ENCODE results near the gene MAOA. TPM values are rescaled to one million over a fixed set of nuclear protein-coding genes. Genes with fewer than 3 reads are reported as not detected.
A peak's percentile ranks its signal among the peaks of the same experiment; 100 is the strongest.

Gene MAOA
- total RNA-seq, 1 donor from 2014 or later, result 7.5 TPM

DNA sequence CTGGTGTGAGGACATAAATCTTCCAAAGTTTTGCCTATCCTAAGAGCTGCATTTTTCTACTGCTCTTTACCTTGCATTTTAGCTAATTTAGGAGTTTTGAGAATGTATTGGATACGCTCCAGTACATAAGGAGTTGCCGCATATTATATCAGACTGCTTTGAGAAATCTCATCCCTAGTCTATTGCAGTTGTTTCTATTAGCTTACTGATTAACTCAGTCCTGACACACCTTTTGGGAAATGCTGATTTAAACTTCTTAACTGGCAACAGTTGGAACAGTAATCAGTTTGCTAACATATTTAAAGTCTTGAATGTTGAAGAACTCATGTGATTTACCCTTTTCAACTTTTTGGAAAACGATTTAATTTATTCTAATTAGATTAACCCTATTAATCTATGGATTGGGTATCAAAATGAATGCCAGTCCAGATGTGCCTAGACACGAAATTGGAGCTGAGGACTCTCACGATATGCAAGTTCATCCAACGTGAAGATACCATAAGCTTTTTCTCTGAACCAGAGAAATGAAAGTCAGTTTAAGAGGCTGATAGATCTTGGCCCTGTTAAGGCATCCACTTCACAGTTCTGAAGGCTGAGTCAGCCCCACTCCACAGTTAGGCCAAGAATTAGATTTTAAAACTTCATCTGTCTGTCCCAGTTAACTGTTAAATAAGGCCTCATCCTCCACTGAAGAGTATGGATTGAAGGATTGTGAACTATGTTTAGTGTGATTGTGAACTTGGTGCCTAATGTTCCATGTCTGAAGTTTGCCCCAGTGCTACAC, 90.0 kb downstream of the MAOA start:
- DNase-seq (ENCODE audit: extremely low read depth, low read depth, low spot score), result no peak

DNA sequence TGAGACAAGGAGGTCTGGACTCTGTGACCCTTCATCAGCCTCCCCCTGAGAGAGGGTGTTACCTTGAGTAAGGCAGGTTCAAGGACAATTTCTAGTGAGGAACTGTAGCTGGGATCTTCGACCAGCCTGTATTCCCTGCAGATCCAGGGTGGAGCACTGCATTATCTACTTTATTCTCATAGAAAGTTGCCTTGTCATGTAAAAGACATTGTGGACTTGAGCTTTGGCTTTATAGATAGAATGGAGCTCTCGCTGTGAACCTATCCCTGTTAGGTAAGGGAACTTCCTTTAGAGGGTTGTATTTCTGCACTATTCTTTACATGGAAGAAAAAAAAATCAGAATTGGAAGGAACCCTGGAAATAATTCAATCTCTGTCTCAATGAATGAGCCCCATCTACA, 91.4 kb downstream of the MAOA start:
- DNase-seq (ENCODE audit: extremely low read depth, low read depth, low spot score), result no peak

DNA sequence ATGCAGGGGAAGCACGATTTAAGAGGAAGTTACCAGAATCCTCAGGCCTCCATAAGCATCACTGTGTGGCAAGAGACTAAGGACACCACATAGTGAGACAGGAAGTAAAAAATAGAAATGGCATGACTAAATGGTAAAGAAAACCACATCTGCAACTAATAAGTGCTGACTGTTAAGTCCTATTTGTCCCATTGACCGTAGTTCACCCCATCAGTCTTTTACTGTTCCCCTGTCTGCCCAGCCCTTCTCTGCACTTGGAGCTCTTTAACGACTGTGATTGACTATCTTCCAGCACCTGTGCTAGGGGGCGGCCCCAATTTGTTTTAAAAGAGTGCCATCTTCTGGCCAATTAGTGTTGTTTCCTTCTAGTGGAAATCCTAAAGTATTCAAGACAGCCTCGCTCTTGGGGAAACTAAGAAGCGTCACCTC, 94.2 kb downstream of the MAOA start:
- DNase-seq (ENCODE audit: extremely low read depth, low read depth, low spot score), result peak; percentile 20

DNA sequence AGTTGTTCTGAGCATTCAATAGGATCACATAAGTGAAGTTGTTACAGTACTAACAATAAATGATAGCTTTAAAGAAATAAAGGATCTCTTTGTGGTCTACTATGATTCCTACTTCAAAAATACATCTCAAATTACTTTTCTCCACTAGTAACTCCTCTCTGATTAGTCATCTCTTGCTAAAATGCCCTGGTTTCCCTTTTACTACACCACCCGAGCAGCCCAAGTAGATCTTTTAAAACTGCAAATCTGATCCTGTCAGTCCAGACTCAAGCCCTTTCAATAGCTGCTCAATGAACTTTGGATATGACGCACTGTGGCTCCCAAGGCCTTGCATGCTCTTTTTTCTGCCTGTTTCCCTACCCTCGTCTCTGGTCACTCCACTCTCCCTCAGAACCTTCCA, 97.5 kb downstream of the MAOA start:
- no peak for DNase-seq (ENCODE audit: extremely low read depth, low read depth, low spot score)

DNA sequence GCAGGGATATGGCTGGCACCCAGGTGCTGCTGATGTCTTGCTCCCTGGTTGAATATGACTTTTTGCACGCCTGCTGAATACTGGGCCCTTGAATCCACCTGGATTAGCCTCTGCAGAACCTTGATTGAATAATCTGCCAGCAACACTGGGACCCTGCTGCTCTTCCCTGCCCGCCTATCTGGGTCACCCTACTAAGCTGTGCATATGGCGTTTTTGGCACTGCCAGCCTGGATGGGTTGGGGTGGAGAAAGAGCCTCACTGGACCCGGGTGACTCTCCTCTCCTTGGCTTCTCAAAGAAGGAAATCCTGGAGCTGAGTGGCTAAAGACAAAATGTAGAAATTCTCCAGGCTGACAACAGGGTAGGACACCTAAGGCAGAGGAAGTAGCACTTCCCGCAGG, 100.0 kb downstream of the MAOA start:
- DNase-seq (ENCODE audit: extremely low read depth, low read depth, low spot score), result no peak

DNA sequence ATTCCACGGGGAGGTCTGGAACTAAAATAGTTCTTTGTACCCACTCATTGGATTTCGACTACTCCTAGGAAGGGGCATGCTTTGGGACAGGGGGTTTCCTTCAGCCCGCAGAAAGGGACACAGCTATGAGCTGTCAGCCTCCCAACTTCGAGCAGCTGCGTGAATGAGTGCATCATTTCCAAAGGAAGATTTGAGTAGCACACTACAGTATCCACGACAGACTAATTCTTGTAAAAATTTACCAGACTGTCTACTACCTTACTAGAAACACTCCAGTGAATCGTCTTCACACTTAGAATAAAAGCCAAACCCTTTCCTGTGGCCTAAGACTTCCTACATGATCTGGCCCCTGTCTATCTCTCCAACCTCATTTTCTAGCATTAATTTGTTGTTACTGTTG, 101.9 kb downstream of the MAOA start:
- DNase-seq (ENCODE audit: extremely low read depth, low read depth, low spot score), result no peak

DNA sequence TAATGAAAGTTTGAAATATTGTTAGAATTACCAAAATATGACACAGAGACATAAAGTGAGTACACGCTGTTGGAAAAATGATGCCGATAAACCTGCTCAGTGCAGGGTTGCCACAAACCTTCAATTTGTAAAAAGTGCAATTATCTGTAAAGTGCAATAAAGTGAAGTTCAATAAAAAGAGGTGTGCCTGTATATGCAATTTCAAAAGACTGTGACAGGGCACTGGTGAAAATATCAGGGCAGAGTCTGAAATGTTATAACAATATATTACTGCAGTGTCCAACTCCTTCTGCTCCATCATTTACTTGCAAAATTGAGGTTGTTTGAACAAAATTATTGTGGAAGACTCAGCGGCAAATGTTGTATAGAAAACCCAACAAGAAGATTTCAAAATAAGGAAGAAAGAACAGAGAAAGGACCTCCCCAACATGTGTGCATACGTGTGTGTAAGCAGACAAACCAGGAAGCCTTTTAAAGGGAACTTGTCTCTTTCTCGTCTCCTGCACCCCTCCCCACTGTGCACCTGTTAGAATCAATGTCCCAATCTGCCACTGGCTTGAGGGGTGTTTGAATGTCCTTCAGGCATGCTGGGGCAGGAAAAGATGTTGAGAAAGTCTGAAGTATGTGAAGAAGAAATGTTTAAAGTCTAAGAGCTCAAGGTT, 130.0 kb downstream of the MAOA start:
- DNase-seq (ENCODE audit: extremely low read depth, low read depth, low spot score), result no peak

Other genes starting within 250 kb of the MAOA start
- gene MAOB, start 226.2 kb downstream of the MAOA start, total RNA-seq, result 0.12 and 0.19 TPM in 2 replicates

Data from glomerular endothelial cell (primary cell).